Measurements from ENCODE around the gene SLC5A6.
A peak's percentile ranks its signal among the peaks of the same experiment; 100 is the strongest.

The SLC5A6 gene

DNA sequence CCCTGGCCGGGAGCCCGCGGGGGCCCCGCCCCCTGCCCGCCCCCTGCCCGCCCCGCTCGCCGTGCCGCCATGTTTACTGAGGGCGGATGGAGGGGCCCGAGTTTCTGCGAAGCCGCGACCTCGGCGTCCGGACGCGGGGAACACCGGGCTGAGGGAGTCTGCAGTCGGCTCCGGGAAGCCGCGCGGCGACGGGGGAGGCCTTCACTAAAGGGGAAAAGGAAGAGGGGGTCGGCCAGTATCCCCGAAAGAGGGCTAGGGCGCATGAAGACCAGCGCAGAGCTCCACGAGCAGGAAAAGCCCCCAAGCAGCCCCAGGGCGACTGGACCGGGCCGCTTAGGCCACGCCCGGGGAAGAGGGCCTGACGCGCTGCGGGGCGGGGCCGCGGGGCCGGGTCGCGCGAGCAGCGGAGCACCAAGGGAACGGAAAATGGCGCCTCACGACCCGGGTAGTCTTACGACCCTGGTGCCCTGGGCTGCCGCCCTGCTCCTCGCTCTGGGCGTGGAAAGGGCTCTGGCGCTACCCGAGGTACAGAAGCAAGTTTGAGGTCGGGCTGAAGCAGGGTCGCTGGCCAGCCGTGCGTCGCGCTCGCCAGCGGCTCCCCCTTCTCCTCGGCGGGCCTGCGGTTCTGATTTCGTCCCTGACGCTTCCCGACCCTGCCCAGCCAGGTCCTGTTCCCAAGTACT, at the start of gene SLC5A6, which contains the start of gene ATRAID:
Gene SLC5A6 (minus strand): TSS at position 326 of the 683 bp plus-strand sequence. CDS start 4,618 bp downstream, outside the sequence.
Gene ATRAID (plus strand): TSS at position 99 of the 683 bp plus-strand sequence. CDS start 328 bp downstream, at position 427.
- FAIRE-seq (no peak), DNase-seq (ENCODE audit: low spot score) (peak; percentile 66)

DNA sequence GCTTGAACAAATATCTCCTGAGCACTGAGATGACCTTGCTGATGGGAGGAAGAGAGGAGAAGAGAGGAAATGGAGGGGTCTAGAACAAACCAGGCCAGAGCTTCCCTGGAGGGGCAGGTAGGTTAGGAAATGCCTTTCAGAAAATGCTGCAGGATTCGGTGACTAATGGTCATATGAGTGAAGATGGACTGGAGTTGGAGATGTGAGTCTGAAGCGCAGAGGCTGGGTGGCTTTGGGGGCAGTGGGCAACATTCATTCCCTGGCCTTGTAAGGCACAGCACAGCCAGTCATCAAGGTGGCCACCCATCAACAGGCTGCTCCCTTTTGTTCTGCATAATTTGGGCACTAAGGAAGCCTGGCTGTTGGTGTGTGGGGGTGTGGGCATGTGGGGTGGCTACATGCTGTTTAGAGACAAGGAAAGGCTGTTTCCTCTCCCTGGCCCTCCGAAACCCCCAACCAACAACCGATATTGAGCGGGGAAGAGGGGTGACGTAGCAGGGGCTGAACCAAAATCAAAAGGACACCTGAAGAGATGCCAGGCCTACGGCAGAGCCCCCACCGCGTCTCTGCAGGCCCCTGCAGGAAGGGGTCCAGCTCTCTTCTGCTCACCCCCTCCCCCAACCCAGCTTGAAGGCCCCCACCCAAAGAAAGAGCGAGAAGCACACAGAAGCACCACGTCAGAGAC, 49.3 kb upstream of the SLC5A6 start:
- FAIRE-seq (no peak), DNase-seq (ENCODE audit: low spot score) (no peak)

DNA sequence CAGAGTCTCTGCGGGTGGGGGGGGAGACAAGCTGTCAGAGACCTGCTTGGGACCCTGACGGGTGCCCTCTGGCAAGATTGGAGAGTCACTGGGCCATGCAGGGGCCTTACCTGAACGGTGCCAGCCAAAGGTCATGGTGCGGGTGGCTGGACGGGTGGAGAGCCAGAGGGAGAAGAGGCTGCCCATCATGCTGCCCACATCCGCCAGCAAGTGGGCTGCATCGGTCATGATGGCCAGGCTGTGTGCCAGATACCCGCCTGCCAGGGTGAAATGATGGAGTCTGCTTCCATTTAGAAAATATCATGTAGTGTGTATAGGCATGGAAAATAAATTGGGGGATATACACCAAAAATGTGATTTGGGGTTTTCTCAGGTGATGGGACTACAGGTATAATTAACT, 46.0 kb upstream of the SLC5A6 start:
- no peak for FAIRE-seq
- DNase-seq (ENCODE audit: low spot score): no peak

DNA sequence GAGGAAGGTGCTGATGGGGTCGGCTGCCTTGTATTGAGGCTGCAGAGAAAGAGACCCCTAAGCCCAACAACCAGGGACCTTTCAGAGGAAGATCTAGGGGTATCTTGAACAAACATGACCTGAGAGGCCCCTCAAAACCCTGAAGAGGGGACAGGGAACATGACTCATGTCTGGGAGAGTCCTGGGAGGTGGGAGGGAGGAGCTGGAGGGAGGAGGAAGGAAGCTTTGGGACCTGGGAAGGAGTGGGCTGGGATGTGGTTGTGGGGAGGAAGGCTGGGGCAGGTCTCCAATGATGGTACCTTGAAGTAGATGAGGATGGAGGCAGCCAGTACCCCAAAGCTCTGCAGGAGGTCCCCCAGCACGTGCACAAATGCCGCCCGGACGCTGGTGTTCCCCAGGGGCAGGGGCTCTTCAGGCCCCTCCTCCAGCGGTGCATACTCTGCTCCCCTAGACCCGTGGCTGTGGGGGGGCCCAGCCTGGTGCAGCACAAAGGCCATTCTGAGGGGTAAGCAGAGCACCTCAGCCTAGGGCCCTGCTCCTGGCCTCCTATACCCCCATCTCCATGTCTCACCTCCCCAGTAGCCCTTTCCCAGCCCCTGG, 44.9 kb upstream of the SLC5A6 start:
- DNase-seq (ENCODE audit: low spot score) (no peak), FAIRE-seq (no peak)

DNA sequence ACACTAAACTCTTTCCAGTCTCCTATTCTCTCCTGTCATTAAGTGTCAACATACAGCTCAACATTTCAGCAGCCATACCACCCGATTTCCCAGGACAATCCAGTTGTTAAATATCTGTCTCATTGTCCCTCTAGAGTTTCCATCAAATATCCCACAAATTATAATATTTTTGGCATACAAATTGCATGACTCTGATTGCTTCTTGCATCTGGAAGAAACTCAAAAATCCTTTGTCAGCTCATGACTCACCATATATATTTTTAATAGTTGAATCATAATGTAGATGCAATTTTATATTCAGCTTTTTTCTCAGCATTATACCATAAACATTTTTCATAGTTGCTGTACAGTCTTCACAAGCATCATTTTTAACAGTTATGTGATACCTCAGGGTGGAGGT, 43.6 kb upstream of the SLC5A6 start:
- no peak for FAIRE-seq
- no peak for DNase-seq (ENCODE audit: low spot score)

DNA sequence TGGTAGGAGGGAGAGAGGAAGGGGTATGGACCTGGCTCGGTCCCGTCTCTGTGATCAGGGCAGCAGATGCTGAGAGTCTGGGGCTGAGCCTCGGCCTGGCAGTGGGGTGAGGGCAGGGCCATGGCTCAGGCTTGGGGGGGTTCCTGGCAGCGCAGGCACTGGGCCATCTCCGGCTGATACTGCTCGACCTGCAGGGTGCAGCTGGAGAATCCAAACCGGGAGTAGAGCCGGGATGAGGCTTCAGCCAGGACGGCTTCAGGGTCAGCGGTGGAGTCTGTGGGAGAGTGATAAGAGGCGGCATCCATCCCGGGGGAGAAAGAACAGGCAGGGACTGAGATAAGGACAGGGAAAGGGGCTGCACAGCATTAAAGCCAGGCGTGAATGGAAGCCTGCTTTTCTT, 43.1 kb upstream of the SLC5A6 start:
- no peak for FAIRE-seq
- DNase-seq (ENCODE audit: low spot score): no peak

DNA sequence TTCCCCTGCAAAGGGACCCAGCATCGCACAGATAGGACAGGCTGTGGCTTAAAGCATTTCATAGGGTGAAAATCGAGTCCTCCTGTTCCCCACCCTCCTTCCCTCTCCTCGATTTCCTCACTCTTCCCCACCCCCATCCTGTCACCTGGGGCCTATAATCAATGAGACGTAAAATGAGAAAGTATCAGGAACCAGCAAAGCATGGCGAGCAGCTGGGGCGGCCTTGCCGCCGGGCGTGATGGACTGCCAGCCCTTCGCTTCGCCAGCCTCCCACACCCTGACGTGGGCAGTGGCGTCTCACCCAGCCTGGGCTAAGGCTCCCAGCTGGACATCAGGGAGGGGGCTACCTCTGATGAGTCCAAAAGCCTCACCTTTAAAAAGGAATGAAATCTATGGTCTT, 39.7 kb upstream of the SLC5A6 start:
- DNase-seq (ENCODE audit: low spot score) (no peak), FAIRE-seq (no peak)

DNA sequence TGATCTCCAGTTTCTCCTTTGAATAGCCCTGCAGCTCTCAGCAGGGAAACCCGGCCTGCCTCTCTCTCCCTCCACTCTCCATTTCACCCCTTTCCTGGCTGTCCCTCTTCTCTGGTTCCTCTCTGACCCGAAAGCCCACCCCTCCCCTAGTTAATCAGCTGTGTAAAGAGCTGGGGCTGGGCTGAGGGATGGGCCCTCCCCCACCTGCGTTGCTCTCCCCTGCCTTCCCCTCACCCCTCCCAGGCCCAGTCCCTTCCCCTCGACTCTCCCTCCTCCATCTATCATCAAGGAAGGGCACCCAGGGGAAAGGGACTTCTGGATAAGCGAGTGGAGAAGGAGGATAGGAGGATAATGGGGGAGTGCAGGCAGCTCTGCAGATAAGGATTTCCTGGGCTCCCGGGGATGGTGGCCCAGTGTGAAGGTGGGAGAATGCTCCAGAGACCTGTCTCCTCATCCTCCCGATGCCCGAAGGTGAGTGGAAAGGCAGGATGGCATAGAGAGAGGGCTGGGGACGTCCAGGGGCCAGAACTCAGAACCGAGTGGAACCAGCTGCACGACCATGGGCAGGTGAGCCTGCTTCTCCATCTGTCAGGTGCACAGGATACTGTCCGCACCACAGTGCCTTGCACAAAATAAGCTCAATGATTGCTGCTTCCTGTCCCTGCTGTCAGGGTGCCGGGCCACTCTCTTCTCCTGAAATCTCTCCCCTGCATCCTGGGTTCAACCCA, 38.7 kb upstream of the SLC5A6 start:
- DNase-seq (ENCODE audit: low spot score) (no peak), FAIRE-seq (no peak)

DNA sequence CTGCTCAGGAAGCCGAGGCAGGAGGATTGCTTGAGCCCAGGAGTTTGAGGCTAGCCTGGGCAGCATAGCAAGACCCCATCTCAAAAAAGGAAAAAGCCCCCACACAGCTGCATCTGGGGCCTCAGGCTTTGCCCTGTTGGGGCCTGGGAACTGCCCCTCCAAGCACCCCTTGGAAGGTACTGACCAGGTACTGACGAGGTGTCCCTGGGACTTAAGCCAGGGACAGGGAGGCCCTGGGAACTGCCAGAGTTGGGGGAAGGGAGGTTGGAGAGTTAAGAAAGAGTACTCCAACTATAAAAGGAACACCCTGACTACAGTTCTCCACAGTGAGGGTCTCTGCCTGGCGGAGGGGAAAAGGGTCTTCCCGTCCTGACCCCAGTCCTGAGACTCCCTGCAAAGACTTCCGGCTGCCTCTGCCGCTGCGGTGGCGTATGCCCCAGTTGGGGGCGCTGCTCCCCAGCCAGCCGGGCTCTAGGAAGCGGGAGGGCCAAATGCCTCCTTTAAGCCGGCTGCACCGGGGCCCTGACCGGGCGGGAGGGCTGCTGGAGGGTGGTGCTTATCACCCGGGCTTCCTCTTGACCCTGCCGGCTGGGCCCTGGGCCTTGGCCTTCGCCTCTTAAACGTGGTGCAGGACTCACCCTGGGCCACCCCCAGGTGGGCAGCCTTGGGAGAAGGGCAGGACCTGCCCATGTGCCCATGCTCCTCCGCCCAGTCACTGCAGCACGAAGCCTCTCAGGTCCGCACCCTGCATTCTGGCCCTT, 38.0 kb upstream of the SLC5A6 start:
- DNase-seq (ENCODE audit: low spot score) (no peak), FAIRE-seq (no peak)

DNA sequence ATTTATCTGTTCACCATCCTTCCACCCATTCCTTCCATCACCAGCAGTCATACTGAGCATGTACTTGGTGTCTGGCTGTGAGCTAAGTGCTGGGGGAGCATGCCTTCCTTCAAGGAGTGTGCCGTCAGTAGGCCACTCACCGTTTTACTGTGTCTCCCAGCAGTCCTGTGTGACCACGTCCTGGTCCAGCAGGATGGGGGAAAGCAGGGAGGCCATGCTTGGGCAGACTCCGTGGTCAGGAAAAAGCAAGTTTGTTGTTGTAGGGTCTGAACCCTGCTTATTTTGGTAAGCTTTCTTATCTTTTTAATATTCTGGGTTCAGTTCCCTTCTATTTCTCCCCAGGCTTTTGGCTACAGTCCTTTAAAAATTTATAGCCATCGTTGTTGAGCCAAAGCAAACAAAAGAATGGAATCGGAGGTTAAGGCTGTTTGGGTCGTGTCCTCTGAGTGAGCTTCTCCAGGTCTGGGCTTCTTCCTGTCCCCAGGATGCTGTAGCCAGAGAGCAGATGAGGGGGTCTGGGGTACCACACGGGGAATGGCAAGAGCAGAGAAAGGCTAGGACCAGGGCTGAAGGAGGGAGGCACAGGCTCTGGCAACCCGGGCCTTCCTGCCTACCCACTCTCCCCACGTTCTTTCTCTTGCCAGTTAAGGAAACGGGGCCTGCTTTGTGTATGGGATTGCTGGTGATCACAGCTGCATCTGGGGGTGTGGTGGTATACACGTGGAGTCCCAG, 37.3 kb upstream of the SLC5A6 start:
- DNase-seq (ENCODE audit: low spot score): no peak
- no peak for FAIRE-seq

DNA sequence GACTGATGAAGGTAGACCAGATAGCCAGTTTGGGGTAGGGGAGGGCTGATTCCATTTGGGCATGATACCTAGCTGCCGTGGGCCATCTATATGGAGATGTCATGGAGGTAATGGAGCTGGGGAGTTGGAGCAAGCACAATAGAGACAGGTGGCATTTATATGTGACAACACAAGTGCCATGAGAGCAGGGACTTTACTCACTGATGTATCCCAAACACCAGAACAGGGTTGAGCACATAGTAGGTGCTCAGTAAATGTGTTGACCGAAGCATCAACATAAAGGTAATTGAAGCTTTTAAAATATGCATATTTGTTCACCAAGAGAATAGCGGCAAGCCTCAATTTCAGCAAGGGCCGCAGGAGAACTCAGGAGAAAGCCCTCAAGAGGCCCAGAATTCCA, 35.8 kb upstream of the SLC5A6 start:
- FAIRE-seq: no peak
- DNase-seq (ENCODE audit: low spot score): no peak

DNA sequence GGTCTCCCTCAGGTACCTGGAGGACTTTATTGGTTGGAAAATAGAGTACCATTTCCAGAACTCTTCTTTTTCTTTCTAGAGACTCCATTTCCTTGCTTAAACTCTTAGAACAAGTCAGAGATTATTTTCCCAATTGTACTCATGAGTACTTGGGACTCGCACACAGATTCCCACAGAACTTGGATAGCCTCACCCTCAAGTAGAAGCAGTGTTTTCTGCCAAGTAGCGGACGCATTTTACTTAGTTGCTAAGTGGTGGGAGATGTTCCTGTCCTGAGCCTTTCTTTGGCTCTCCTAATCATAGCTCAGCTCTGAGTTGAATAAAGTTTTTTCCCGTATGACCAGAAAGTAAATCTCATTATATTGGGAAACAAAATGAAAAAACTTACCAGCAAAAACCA, 33.6 kb upstream of the SLC5A6 start:
- DNase-seq (ENCODE audit: low spot score): no peak
- no peak for FAIRE-seq

DNA sequence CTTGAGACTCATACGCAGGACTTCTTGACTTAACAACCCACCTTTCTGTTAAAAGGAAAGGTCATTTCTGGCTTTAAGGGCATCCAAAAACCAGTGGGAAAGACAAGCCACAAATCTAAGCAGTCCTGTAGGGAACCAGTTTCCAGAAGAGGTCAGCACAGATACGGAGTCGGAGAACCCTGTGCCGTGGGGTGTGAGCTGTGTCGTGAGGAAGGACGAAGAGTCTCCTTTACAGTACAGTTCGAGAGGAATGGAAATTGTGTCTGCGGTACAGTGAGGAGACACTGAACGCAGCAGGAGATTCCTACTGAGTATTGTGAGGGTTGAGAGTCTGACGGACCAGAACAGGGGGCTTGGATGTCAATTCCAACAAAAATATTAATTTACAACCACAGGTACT, 33.0 kb upstream of the SLC5A6 start:
- DNase-seq (ENCODE audit: low spot score) (no peak), FAIRE-seq (no peak)

DNA sequence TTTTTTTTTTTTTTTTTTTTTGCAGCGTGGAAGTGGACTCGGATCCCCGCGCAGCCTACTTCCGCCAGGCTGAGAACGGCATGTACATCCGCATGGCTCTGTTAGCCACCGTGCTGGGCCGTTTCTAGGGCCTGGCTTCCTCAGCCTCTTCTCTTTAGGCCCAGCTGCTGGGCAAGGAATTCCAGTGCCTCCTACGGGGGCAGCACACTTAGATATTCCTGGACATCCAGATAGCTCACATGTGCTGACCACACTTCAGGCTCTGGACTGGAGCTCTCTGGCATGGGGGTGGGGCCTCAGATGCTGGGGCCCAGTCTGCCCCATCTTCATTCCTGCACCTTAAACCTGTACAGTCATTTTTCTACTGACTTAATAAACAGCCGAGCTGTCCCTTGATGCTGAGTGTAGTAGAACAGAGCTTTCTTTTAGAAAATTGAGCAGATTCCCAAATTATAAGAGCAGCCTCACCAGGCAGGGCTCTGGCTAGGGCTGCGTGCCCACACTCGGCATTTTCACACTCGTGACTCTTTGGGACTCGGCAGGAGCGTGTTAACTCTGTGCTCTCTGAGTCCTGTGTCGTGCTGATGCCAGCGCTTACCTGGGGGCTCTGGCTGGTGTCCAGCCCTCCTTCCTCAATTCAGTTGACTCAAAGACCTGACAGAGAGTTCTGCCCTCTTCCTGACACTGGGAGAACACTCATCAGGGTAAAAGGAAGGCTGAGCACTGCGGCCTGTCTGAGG, 31.5 kb upstream of the SLC5A6 start:
- FAIRE-seq (no peak), DNase-seq (ENCODE audit: low spot score) (no peak)

DNA sequence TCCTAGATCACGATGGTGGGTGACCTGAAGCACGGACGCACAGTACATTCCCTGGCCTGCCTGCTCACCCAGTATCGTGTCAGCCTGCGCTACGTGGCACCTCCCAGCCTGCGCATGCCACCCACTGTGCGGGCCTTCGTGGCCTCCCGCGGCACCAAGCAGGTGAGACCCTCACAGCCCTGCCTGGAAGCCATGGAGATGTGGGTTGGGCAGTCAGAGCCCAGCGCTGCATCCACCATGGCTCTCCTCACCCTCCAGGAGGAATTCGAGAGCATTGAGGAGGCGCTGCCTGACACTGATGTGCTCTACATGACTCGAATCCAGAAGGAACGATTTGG, 30.5 kb upstream of the SLC5A6 start:
- DNase-seq (ENCODE audit: low spot score) (no peak), FAIRE-seq (no peak)

DNA sequence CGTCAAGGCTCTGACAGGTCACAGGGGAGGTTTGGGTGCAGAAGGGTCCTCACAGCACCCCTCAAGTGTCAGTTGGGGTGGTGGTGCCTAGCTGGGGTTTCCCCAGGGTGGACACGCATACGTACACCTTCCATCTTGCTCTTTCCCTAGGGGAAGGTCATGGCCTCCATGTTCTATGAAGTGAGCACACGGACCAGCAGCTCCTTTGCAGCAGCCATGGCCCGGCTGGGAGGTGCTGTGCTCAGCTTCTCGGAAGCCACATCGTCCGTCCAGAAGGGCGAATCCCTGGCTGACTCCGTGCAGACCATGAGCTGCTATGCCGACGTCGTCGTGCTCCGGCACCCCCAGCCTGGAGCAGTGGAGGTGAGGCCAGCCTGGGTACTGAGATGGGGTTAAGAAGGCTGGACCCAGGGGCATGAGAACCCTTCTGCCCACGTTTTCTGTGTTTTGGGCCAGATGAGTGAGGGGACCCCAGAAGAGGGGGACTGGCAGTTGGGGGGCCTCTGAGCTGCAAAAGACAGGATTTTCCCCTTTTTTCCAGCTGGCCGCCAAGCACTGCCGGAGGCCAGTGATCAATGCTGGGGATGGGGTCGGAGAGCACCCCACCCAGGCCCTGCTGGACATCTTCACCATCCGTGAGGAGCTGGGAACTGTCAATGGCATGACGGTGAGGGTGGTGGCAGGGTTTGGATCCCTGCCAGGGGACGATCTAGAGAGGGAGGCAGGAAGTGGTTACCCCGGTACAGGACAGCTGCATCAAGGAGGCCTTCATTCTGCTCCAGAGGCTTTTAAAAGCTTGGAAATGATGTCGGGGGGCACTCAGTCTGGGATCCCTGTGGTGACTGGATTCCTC, 29.9 kb upstream of the SLC5A6 start:
- FAIRE-seq: no peak
- DNase-seq (ENCODE audit: low spot score): no peak

DNA sequence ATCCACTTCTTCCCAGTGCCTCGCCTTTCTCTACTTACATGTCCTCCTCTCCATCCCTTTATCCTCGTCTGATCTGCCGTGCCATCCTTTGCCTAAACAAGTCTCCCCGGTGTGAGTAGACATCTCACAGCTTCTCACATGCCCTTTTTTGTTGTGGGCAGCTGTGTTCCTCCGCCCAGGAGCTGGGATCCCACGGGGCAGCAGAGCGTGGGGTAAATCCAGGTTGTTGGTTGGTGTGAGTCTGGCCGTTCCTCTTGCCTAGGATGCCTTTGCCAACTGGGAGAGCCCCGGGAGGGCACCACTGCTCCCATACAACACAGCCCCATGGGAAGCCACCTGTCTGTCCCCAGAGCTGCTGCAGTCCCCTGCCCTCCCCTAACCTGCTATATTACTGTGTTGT, 28.3 kb upstream of the SLC5A6 start:
- DNase-seq (ENCODE audit: low spot score): no peak
- no peak for FAIRE-seq

DNA sequence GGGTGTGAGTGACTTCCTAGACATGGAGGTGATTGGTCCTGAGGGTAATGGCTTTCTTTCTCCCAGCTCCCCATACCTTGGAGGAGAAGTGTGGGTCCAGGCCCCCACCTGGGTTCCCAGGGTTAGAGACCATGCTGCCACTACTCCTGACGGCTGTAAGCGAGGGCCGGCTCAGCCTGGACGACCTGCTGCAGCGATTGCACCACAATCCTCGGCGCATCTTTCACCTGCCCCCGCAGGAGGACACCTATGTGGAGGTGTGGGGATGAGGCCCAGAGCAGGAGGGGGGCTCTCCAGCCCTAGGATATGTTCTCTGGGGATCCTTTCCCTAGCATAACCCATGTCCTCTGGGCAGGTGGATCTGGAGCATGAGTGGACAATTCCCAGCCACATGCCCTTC, 26.9 kb upstream of the SLC5A6 start:
- no peak for DNase-seq (ENCODE audit: low spot score)
- FAIRE-seq: no peak

DNA sequence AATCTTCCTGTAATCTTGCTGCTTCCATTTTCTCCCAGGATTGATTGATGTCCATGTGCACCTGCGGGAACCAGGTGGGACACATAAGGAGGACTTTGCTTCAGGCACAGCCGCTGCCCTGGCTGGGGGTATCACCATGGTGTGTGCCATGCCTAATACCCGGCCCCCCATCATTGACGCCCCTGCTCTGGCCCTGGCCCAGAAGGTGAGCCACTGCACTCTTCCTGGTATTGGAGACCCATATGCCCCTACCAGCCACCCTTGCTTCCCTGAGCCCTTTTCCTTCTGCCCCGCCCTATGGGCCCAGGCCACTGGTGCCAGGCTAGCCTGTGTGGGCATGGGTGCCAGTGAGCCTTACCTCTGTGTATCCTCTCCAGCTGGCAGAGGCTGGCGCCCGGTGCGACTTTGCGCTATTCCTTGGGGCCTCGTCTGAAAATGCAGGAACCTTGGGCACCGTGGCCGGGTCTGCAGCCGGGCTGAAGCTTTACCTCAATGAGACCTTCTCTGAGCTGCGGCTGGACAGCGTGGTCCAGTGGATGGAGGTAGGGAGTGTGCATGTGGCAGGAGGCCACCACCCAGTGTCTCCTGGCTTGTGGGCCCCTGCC, 25.4 kb upstream of the SLC5A6 start:
- DNase-seq (ENCODE audit: low spot score) (no peak), FAIRE-seq (no peak)
